CD1c-positive myeloid dendritic cell (primary cell): ENCODE results near the gene LRPAP1.
"Not testable (repeated sequence)": the region's sequence is repeated elsewhere in the genome, so short reads cannot be mapped to it uniquely, and the experiment has no call there.

ENCODE experiments used
- DNase-seq: peaks from one replicate; pipeline ENCODE4 v3.0.0-alpha.2; 2016; ENCODE audit errors: extremely low spot score

LRPAP1 gene

DNA sequence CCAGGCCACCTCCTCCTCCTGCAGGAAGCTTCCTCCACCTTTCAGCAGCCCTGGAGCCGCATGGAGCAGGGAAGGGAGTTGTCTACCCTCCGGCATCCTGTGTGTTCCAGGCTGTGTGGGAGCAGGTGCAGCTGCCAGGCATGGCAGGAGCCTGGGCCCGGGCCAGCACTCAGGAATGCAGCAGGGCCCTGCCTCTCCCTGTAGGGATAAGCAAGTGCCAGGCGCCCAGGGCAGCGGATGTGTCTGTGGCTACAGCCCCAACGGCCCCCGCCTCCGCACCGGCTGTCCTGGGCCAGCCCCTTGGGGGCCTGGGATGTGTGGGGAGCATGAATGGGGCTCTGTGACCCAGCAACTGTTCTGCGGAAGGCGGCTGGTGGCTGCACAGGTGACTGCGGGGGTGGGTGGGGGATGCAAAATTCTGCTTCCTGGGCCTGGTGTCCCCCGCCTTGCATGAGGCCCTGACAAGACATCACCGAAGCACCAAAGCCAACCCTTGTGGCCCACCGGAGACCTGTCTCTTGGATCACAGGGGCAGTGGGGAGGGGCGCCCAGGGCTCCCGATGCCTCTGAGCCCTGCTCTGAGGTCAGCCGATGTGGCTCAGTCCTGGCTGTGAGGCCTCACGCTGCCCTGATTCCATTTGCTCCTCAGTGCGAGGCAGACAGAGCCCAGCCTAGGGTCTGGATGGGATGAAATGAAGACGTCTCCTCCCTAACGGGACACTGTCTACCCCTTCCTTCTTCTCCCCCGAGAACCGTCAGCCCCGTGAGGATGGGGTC is 70.5 kb downstream of the LRPAP1 start:
- no peak for DNase-seq

DNA sequence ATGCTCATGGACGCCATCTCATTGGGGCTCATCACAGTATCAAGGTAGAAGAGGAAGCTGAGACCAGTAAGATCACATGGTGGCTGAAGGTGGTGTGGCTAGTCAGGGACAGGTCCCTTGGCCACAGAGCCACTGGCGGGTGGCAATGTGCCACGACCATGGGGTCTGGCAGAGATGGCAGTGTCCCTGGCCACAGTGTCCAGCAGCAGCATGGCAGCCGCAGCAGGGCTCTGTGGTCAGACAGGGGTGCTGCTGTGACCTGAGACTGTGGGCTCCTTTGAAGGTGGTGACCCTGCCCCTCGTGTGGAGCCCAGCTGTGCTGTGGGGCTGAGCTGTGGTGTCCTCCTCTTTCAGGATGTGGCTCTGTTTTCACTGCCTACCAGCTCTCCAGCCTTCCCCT is 71.3 kb downstream of the LRPAP1 start:
- DNase-seq: no peak

DNA sequence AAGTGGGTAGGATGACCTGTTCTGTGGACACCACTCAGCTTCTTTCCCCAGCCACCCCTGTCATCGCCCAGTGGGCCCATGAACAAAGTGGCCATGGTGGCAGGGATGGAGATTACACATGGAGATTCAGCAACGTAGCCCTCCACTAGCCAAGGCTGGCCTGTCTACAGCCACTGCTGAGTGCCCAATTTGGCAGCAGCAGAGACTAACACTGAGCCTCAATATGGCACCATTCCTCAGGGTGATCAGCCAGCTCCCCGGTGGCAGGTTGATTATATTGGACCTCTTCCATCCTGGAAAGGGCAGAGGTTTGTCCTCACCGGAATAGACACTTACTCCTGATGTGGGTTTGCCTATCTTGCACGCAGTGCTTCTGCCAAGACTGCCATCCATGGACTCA is 73.1 kb downstream of the LRPAP1 start:
- not testable (repeated sequence) for DNase-seq

DNA sequence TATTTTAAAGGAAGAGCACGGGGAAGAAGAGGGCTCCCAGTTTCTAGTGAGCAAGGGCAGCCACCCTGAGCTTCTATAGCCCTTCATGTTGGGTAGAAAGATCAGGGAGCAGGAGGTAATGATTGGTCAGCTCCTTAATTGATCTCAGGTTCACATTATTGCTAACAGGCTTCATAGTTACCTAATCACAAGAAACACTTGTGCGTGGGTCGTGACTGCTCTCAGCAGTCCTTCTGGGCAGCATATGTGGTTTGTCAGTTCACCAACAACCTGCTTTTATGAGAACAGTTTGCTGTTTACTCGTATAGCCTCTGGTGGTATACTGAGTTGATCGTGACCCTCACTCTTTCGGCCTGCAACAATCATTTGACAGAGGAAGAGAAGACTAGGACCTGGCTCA is 73.9 kb downstream of the LRPAP1 start:
- DNase-seq: no peak

DNA sequence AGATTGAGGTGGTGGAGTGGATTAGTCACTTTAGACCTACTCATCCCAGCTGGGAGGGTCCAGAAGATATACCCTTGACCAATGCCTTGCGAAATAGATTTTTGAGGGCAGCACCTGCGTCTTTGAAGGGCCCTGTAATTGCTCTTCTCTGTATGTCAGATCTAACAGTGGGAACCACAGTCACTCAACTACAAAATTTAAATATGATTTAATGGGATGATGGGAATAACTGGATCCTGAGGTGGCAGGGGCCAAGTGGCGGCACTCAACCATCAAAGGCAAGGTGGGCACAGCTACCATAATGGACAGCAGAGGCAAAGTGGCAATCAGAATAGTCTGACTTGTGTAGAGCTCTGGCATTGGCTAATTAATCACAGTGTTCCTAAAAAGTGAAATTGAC is 76.6 kb downstream of the LRPAP1 start:
- DNase-seq: not testable (repeated sequence)
